GM12892 (cell line): Measurements from ENCODE around the gene CYTH1.

Source experiments
- DNase-seq: peaks from one replicate; pipeline ENCODE4 v3.0.0; 2011; ENCODE audit not compliant: insufficient read length
- FAIRE-seq: peaks from 2 replicates; lab custom pipeline; 2011; peaks lifted over from hg19 to GRCh38; lab: Jason Lieb, UNC
- POLR2A ChIP-seq: IDR thresholded peaks from 2 replicates; pipeline ENCODE4 v1.6.1; 2011; ENCODE audit warnings: low read depth, low read length, control low read depth
- POLR2AphosphoS5 ChIP-seq: IDR thresholded peaks from 2 replicates; pipeline ENCODE4 v1.6.1; 2011; ENCODE audit warnings: low read depth, low read length, control low read depth
- TAF1 ChIP-seq: IDR thresholded peaks from 2 replicates; pipeline ENCODE4 v1.6.1; 2011; ENCODE audit warnings: low read depth, mild to moderate bottlenecking, control low read depth, low read length, borderline replicate concordance

CYTH1 gene

GRCh38 chr17:78705071-78705470 is 77.0 kb downstream of the CYTH1 start:
- FAIRE-seq (peak; percentile 17), DNase-seq (no peak)
- TF ChIP-seq TAF1 (no peak), POLR2A (0 out of 2 replicates have a peak, but pooled peaks have one; percentile 18), POLR2AphosphoS5 (0 out of 2 replicates have a peak, but pooled peaks have one; percentile 46)

GRCh38 chr17:78704594-78704993 is 77.5 kb downstream of the CYTH1 start:
- DNase-seq (no peak), FAIRE-seq (no peak)
- no peak for TF ChIP-seq POLR2A
- no peak for TF ChIP-seq POLR2AphosphoS5
- TF ChIP-seq TAF1, result no peak

- DNase-seq, result no peak
- FAIRE-seq, result peak; percentile 56
- TF ChIP-seq POLR2A (peak; percentile 53; the same call in 1 of the 2 replicates), POLR2AphosphoS5 (peak; percentile 42; the same call in 1 of the 2 replicates), TAF1 (no peak)
Measured at GRCh38 chr17:78697554-78698343, 84.3 kb downstream of the CYTH1 start.

DNA sequence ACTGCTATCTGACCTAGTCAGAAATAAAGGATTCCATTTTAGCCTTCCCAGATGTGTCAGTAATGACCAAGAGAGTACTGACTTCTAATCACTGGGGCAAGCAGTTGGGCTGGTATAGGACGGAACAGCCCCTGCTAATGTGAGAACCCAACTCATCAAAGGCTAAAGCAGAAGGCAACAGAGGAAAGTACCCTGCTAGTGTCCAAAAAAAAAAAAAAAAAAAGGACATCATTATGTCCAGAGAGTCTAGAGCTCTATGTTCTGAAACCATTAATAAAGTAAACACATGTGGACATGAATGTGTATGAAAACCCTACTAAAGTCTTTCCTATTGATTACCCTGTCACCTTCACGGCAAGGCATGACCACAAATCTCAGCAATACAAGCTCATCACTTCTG is 85.0 kb downstream of the CYTH1 start:
- TF ChIP-seq POLR2AphosphoS5 (no peak), TAF1 (no peak), POLR2A (no peak)
- DNase-seq, result no peak
- FAIRE-seq, result peak; percentile 60

DNA sequence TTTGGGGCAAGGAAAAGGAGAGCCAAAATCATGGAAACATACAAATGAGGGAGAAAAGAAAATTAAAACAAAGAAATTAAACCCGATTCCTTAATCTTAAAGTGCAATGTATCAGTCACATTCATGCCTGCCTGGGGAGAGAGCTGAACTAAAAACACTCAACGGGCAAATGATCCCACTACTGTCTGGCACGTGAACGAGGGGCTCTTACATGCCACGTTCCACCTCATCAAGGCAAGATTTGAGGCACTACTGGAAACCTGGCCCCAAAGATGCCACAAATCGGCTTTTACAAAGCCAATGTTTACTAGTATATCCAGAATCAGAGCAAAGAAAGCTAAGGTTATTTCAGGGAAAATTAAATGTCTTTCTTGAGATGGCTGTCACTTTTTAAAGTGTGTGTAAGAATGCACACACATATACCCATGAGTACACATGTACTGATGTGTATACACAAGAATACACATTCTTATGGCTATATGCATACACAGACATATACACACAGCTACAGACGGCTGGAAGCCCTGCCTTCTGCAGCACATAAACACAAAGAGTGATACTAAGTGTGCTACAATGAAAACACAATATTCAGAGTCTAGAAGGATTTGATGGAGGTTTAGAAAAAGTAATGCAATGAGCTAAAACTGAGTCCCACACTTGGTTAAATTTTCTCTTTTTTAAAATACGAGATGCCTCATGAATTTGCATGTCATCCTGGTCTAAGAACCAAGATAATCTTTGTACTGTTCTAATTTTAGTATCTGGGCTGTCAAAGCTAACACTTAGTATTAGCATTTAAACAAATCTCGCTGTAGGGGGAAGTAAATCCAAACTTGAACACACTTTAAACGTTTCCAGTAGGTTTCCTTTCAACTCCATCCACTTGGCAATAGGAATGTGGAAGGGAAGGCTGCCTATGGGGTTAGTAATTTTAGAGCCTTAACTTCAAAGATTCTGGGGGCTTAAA is 85.8 kb downstream of the CYTH1 start:
- FAIRE-seq, result peak; percentile 54
- no peak for DNase-seq
- TF ChIP-seq TAF1 (no peak), POLR2A (no peak), POLR2AphosphoS5 (no peak; the same call in 1 of the 2 replicates)

DNA sequence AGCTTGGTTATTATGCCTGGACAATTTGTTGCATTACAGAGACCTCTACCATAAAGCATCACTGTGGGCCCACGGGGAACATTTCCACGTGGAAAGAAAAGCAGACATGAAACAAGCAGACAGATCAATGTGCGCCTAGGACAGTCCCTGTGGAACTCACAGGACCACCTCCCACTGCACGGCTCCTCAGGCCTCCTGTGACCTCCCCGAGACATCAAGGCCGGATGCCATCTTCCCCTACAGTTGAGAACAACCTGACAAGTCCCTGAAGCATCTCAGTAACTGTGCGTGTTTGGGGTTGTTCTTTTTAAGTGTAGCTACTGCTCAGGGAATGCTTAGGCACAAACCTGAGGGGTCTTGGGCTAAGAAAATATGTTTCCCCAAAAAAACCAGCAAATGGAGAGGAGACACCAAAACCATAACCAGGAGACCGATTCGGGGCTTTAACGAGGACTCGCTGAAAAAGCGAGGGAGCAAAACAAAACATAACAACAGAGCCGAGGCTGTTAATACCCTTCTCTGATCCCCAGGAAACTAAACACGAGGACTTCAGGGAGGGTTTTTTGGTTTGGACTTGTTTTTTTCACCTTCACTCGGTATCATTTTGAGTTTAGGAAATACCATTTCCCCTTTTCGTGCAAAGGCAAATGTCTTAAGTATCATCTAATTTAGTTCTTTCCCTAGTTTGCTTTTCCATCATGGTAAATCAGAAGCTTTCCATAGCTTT is 87.1 kb downstream of the CYTH1 start:
- no peak for DNase-seq
- peak; percentile 83 for FAIRE-seq
- TF ChIP-seq POLR2A, result peak; percentile 52; the same call in 1 of the 2 replicates
- no peak for TF ChIP-seq TAF1
- peak; percentile 69 for TF ChIP-seq POLR2AphosphoS5

DNA sequence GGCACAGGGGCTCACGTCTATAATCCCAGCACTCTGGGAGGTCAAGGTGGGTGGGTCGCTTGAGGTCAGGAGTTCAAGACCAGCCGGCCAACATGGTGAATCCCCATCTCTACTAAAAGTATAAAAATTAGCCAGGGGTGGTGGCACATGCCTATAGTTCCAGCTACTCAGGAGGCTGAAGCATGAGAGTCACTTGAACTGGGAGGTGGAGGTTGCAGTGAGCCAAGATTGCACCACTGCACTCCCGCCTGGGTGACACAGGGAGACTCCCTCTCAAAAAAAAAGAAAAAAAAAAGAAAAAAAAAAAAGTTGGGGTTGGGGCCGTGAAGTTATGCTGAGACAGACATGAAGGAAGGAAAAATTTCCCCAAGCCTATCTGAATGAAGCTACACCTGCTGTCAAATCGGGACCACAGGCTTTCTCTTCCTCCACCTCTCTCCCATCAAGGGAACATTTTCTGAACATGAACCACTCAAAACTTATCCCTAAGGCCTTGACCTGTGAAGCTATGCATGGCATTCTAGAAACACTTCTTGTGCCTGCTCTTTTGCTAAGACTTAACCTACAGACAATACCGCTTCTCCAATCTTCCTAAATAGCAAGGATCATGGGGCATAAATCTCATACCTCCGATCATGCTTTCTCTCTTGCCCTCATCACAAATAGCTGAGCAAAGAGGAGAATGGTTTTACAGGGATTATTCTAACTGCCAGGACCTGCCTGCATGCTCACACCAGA is 88.6 kb downstream of the CYTH1 start:
- FAIRE-seq, result no peak
- TF ChIP-seq TAF1 (no peak), POLR2AphosphoS5 (no peak), POLR2A (no peak)
- DNase-seq, result no peak

DNA sequence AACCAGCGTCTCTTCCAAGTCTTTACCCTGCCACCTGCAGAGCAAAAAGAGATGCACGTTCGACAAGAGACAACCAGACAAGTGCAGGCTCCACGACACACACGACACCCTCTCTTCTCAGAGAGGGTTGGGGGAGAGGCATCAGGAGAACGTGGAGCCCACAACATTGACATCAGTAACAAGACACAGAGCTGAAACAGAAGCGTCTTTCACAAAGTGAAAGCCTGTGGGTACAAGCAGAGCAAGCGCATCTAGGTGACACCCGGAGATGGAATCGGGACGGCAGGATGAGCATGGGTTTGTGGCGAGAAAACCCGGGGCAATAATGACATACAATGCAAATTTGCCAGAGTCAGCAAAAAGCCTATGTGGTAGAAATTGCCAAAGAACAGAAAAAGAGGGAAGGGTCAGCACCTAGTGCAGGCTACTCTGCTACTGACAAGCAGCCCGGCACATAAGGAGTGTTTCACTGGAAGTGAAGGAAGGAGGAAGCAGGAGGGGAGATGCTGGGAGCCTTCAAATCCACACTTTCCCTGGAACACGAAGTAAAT is 89.5 kb downstream of the CYTH1 start:
- DNase-seq (no peak), FAIRE-seq (no peak)
- no peak for TF ChIP-seq POLR2A

DNA sequence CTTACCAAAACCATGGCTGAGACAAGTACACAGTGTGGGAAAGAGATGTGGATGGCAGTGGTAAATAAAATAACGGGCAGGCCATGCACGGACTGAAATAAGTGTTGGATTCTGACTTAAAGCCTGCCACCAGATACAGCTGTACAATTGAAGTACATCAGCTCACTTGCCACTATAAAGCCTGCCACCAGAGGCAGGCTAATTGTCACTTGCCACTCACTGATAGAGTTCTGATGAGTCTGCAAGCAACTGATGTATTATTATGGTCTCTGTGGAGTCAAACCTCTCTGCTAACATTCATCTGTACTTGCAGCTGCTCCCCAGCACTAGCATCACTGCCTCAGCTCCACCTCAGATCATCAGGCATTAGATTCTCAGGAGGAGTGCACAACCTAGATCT is 93.0 kb downstream of the CYTH1 start:
- FAIRE-seq (peak; percentile 50), DNase-seq (no peak)
- no peak for TF ChIP-seq POLR2AphosphoS5
- no peak for TF ChIP-seq TAF1
- TF ChIP-seq POLR2A, result no peak

DNA sequence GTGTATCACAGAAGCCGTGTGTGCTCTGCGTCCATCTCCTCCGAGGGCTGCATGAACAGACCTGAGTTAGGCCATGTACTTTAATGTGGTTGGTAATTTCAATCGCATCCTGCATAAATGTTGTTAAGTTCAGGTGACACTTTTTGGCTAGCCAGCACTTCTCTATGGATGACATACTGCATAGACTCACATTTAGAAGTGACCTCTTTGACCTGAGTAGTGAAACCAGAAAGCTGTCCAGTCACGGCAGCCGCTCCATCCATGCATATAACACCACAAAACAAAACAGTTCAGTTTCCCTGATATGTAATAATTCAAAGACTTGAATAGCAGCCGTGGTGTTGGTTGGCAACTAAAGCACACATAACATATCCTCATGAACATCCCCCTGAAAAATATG is 94.1 kb downstream of the CYTH1 start:
- no peak for TF ChIP-seq TAF1
- TF ChIP-seq POLR2AphosphoS5, result 0 out of 2 replicates have a peak, but pooled peaks have one; percentile 5
- DNase-seq, result no peak
- no peak for FAIRE-seq
